GM18511 (cell line): ENCODE results near the gene RGS19.
"Not testable (repeated sequence)": the region's sequence is repeated elsewhere in the genome, so short reads cannot be mapped to it uniquely, and the experiment has no call there.

ENCODE experiments used
- ATAC-seq: cut with Tn5 transposase; IDR thresholded peaks from one replicate; pipeline ENCODE4 v1.9.1; 2021; ENCODE audit warnings: mild to moderate bottlenecking, moderate library complexity; ENCODE audit not compliant: unreplicated experiment

RGS19 gene

DNA sequence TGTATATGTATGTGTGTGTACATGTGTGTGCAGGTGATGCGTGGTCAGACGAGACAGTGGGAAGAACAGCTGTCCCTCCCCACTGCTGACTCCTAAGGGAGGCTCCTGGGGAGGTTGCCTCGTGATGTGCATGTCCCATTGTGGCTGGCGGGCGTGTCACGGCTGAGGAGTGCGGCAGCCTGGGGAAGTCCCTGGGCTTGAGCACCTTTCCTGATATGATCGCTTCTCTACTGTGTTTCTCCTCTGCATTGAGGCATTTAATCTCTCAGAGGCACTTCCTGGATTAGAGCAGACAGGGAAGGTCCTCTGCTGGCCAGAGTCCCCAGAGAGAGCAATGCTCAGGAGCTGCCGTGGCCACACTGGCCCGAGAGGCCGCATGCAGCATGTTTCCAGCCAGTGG lies 16.6 kb upstream of the RGS19 start:
- ATAC-seq = no peak

DNA sequence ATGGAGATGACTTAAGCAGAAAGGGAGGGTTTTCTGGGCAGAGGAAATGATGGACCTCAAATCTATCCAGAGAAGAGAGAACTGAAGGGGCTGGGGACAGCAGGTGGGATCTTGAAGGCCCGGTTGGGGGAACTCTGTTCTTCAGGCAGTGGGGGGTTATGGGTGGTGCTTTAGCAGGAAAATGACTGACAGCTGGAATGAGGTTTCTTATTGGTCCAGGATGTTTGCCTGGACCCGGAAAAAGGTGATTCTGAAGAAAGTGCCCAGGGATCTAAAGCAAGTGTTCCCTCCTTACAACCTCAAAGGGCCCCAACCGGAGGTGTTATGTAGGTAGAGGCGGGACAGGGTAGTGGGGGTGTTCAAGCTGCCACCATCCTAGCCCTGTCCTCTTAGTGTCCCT lies 16.1 kb upstream of the RGS19 start:
- ATAC-seq = no peak

- no peak for ATAC-seq
Observed at GRCh38 chr20:64093013-64093503, 13.7 kb upstream of the RGS19 start.

GRCh38 chr20:64092258-64093012 lies 13.1 kb upstream of the RGS19 start:
- no peak for ATAC-seq

- ATAC-seq = no peak
Observed at GRCh38 chr20:64091770-64092169, 12.5 kb upstream of the RGS19 start.

DNA sequence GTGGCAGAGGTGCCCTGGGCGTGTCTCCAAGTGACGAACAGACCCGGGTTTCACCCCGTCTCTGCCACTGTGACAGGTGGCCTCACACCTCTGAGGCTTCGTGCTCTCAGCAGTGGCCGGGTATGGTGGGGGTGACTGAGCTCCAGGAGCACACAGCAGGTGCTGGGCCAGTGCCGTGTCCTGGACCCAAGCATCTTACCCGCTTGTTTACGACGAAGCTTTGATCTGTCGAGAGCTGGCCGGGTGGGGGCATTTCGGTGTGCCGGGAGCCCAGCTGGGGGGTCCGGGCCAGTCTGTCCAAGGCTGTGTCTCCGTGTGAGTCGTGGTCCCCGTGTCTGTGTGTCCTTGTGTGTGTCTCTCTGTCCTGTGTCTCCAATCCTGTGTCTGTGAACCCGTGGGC lies 12.0 kb upstream of the RGS19 start:
- no peak for ATAC-seq

DNA sequence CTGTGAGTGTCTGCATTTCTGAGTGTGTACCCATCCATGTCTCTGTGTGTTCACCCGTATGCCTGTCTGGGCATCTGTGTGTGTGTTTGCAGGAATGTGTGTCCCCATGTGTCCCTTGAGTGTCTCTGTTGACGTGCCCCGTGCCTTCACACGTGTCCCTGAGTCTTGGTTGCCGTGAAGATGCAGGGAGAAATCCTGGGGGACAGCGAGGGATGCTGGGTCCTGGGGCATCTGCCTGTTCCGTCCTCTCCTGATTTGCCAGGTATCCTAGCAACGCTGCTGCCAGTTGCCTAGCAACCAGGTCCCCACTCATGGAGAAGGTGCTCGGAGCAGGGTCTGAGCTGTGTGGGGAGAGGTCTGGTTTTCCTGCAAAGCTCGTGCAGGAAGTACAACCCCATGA lies 10.8 kb upstream of the RGS19 start:
- ATAC-seq = no peak

- ATAC-seq = not testable (repeated sequence)
Observed at GRCh38 chr20:64088586-64088985, 9.3 kb upstream of the RGS19 start.

DNA sequence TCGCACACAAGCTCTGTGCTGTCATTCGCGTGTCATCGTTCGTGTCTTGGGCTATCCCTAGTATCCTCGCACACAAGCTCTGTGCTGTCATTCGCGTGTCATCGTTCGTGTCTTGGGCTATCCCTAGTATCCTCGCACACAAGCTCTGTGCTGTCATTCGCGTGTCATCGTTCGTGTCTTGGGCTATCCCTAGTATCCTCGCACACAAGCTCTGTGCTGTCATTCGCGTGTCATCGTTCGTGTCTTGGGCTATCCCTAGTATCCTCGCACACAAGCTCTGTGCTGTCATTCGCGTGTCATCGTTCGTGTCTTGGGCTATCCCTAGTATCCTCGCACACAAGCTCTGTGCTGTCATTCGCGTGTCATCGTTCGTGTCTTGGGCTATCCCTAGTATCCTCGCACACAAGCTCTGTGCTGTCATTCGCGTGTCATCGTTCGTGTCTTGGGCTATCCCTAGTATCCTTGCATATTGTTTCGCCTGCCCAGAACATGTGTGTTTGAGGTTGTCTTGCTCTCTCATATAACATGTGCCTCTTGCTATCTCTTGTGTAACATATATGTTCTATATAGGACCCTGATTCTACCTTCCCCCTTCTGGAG lies 8.0 kb upstream of the RGS19 start:
- ATAC-seq = not testable (repeated sequence)

- ATAC-seq = no peak
Observed at GRCh38 chr20:64086801-64087200, 7.5 kb upstream of the RGS19 start.

- ATAC-seq = no peak
Observed at GRCh38 chr20:64084685-64085152, 5.4 kb upstream of the RGS19 start.

GRCh38 chr20:64083804-64084684 lies 4.7 kb upstream of the RGS19 start, which contains the start of gene LKAAEAR1:
LKAAEAR1 (minus strand) TSS chr20:64084398; CDS start chr20:64084219, 179 bp downstream.
- no peak for ATAC-seq

DNA sequence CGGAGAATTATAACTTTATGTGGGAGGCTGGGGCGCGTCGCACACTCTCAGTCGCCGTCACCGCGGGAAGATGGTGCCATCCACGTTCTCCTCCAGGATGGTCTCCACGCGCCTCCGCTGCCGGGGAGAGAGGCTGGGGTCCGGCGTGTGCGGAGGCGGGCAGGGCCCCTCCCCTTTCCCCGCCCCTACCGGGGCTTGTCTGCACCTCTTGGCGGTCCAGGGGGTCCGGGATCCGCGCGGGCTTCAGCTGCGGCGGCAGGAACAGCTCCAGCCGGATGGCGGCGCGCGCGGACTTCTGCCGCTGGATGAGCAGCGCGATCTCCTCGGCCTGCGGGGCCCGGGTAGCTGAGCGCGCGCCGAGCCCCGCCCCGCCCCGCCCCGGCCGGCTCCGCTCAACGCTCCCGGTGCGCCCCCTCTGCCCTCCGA lies 4.1 kb upstream of the RGS19 start:
- no peak for ATAC-seq

GRCh38 chr20:64082820-64083377 lies 3.6 kb upstream of the RGS19 start:
- no peak for ATAC-seq

- ATAC-seq = no peak
Observed at GRCh38 chr20:64082126-64082731, 2.9 kb upstream of the RGS19 start.

DNA sequence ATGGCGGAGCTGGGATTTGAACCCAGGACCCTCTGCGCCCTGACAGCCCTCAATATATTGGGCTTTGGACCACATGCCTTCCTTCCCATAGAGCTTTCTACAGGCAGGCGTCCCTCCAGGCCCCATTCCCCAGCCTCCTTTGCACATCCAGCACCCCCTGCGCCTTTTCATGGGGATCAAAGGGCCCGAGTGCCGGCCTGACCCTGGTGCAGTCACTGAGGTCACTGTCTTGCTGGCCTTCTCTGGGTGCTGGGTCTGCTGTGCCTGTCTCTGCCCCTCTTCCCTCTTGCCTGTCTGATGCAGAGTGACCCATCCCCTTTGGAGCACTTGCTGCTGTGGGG lies 2.3 kb upstream of the RGS19 start:
- no peak for ATAC-seq

- no peak for ATAC-seq
Observed at GRCh38 chr20:64080813-64081623, 1.7 kb upstream of the RGS19 start.

DNA sequence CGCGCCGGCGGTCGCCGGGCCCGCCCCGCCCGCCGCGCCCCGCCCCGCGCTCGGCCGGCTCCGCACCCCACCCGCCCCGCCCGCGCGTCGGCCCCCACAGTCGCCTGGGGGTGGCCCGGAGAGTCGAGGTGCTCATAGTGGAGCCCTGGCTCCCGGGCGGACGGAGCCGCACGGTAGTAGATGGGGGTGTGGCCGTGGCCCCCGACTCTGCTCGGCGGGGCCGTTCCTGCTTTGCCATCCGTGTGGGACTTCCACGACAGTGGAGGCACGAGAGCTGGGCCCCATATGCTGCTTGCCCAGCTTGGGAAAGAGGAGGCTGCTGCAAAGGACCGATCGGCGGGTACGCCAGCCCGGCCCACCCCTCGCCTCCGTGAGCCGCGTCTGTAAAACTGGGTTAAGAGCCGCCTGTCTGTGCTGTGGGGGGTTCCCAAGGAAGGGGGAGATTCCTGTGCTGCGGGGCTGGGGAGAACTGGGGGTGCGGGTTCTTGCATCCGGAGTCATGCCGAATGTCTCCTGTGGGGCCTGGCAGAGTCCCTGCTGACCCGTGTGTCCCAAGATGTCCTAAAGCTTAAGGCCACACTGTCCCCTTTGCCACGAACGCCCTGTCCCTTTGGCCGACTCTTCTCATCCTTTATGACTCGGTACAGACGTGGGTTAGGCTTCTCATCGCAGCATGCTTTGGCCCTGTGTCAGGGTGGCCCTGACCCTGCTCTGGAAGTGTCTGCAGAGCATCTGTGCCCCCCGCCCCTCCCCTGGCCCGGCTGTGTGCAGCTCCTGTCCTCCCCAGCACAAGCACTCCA lies 895 bp upstream of the RGS19 start, which contains the start of gene OPRL1:
Gene OPRL1 (plus strand): TSS at position 70 of the 800 bp plus-strand sequence. CDS start 12,639 bp downstream, outside the sequence.
- ATAC-seq = no peak

- no peak for ATAC-seq
Observed at GRCh38 chr20:64078934-64079272, 415 bp downstream of the RGS19 start.
